Stimulated activated CD4-positive, alpha-beta T cell treated with anti-CD3 and anti-CD28 coated beads, Interleukin-2, amount 100 ng/mL, for 48 hours (primary cell): ENCODE data around the gene LHFPL5.

Experiments used
- DNase-seq, 2 donors: peaks; one replicate each; pipeline ENCODE4 v3.0.0-alpha.2; 2020

LHFPL5 gene

DNA sequence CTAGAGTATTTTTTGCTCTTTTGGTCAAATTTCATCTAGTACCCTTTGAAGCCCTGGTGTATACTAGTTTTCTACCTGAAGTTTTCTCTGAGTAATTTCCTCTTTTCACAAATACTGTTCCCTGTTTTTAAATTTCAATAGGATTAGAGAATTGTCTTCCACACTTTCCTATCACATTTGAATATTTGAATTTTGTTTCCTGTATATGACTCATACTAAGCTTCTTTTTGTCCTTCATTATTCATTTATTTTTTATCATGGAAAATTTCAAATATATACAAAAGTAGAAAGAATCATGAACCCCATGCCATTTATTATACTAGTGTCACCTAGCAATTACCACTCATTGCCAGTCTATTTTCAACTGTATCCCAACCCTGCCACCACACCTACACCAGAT is 52.7 kb downstream of the LHFPL5 start:
- no peak for DNase-seq

DNA sequence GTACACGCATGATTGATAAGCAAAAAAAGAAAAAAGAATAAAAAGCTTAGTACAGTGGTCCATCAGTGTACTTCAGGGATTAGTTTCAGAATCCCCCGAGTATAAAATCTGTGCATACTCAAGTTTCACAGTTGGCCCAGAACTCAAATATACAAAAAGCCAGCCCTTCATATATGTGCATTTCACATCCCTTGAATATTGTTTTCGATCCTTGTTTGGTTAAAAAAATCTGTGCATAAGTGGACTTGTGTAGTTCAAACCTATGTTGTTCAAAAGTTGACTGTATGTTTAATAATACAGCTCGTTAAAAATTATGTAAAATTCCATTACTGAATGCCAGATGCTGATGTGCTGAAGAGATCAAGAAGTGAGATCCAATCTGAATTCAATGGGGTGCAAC is 54.2 kb downstream of the LHFPL5 start:
- DNase-seq, result no peak
